Suppressor macrophage treated with lipopolysaccharide for 4 hours (primary cell): ENCODE measurements around the gene NRXN3.
"Not testable (repeated sequence)": the region's sequence is repeated elsewhere in the genome, so short reads cannot be mapped to it uniquely, and the experiment has no call there.

Experiments used
- DNase-seq: peaks from one replicate; pipeline ENCODE4 v3.0.0-alpha.2; 2020

Gene NRXN3

DNA sequence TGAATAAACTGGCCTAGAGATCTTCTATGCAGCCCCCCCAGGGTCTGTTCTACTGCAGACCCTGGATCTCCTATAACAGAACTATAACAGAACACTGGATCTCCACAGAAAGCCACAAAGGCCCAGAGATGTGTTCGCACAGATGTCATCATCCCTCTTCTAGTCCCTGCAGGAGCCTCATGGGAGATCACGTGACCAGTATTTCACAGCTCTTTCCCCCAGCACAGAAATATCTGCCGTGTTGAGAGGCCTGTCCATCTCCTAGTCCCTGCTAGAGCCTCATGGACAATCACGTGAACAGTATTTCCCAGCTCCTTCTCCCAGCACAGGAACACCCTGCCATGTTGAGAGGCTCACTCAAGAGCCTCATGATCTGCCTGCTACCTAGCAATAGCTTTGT is 331.7 kb downstream of the NRXN3 start:
- DNase-seq, result no peak

GRCh38 chr14:78508023-78508422 is 337.9 kb downstream of the NRXN3 start:
- DNase-seq, result no peak

DNA sequence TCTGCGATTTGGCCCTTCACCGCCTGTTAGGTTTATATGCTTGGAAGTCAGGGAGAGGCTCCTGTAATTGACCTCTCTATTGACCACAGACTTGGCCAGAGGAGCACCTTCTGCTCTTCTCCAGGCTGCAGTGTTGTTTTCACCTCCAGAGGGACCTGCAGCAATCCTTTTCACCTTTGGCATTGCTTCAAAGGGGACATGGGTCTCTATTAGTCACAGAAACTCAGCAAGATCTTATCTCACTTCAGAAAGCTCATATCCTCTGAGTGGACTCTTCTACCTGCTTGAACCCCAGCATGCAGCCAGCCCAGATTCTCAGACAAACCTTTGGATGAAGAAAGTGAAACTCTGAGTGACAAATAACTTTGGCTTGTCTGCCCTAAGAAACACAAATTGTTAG is 339.3 kb downstream of the NRXN3 start:
- DNase-seq, result no peak

DNA sequence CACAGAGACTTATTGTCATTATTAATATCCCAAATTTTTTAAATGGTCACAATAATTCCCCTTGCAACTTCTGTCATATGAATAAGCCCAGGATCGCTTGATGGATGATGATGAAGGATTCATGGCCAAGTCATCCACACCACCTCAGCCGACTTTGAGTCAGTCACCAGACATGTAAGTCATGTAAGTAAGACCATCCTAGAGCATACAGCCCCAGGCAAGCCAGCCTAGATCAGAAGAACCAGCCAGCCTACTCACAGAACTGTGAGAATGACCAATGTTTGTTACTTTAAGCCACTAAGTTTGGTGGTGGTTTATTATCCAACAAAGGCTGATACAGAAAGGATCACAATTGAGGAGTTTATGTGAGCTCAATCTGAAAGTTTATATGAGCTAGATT is 341.8 kb downstream of the NRXN3 start:
- no peak for DNase-seq

DNA sequence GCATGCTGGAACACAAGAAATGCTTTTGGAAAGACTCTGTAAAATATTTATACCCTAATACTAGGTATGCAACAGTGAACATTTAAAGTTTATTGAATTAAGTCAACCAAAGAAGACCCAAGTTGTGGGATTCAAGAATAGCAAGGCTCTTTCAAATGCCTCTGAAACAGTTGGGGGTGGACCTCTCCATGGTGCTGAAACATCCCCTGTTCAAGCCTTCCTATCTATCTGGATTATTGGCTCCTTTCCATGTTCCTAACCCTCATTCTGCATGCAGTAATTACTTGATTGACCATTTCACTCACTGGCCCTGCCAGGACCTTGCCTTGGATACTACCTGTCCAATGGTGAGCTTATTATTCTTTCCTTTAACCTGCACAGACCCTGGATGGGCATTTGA is 349.7 kb downstream of the NRXN3 start:
- peak; percentile 17 for DNase-seq

GRCh38 chr14:78524196-78524595 is 354.0 kb downstream of the NRXN3 start:
- no peak for DNase-seq

- no peak for DNase-seq
These were observed 354.6 kb downstream of the NRXN3 start for GRCh38 chr14:78524766-78525165.

GRCh38 chr14:78530078-78530477 is 359.9 kb downstream of the NRXN3 start:
- DNase-seq, result peak; percentile 19

DNA sequence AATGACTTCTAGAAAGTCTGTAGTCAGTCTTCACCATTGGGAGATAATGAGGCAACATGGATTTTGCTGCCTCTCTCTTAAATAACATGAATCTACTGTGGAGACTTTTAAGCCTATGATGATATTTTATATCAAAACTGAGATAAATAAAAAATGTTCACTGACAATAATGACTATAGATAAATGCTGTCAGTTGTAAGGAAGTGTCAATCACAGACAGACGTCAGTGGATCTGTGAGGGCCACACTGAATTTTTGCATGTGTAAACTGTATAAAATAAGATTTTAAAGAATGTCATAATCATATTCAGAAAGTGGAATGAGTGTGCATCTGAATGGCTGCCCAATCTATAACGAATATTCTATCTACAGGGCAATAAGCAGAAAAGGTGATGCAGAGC is 364.0 kb downstream of the NRXN3 start:
- DNase-seq, result no peak

DNA sequence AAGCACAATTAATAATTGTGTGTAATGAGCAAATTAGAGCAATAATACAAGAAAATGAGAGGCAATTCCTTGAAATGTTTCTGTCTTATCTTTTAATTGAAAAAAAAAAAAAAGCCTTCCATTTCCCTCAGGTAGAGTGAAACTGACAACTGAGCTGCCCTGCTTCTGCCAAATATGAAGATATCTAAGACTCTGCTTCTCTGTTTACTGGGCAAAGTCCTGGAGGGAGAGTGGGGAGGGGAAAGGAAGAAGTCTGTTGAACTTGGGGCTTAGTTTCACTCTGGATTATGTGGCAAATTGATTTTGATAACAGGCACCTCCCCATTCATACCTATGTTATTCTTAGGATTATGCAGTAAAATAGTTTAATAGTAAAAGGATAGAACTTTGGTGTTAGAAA is 364.9 kb downstream of the NRXN3 start:
- no peak for DNase-seq

DNA sequence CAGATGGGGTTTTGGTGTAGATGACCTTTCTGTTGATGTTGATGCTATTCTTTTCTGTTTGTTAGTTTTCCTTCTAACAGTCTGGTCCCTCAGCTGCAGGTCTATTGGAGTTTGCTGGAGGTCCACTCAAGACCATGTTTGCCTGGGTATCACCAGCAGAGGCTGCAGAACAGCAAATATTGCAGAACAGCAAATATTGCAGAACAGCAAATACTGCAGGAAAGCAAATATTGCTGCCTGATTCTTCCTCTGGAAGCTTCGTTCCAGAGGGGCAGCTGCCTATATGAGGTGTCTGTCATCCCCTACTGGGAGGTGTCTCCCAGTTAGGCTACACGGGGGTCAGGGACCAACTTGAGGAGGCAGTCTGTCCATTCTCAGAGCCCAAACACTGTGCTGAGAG is 371.6 kb downstream of the NRXN3 start:
- DNase-seq, result not testable (repeated sequence)

DNA sequence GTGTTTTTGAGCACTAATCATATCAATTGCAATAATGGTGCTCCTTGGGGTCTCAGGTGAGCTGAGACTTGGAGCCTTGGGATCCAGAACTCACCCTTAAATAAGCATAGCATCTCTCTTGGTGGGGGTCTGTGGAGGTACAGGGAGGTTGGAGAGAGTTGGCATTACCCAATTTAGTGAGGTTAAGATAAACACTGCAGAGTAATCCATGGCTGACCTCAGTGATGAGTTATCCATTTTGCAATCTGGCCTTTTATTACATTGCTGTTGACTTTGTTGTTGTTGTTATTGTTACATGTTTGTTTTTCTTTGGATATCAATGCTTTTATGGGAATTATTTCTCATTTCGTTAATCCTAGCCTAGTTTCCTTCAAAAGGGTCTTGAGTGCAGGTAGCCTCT is 373.3 kb downstream of the NRXN3 start:
- no peak for DNase-seq

- DNase-seq, result no peak
These were observed 390.9 kb downstream of the NRXN3 start for GRCh38 chr14:78561074-78561473.

GRCh38 chr14:78566026-78566858 is 396.1 kb downstream of the NRXN3 start:
- DNase-seq, result peak; percentile 79

DNA sequence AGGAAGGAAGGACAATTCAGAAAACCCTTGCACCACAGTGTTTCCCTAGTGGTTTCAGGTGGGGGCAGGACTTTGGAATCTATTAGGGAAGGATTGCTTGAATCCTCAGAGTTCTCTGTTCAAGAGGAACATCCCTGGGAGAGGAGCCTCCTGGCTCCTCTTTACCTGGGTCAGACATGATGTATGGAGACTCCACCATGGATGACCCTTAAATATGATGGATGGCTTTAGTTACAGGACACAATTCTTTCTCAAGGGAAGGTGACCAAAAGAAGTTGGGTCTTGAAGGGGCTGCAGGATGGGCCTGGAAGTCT is 396.6 kb downstream of the NRXN3 start:
- no peak for DNase-seq

DNA sequence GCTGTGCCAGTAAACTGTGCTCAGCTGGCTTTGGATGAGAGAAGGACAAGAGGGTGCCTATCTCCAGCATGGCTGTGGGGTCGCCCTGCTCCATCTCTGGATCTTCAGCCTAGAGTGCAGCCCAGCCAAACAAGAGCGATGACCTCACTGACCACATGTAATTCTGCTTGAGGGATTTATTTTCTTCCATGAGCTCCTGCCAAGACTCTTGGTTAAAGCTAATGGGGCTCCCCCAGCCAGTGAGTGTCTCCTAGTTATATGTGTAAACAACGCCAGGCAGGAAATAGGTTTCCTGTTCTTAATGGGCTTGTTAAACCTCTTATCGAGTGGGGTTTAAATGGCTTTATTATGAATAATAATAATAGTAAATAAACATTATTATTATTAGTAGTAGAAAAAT is 397.2 kb downstream of the NRXN3 start:
- DNase-seq, result no peak

DNA sequence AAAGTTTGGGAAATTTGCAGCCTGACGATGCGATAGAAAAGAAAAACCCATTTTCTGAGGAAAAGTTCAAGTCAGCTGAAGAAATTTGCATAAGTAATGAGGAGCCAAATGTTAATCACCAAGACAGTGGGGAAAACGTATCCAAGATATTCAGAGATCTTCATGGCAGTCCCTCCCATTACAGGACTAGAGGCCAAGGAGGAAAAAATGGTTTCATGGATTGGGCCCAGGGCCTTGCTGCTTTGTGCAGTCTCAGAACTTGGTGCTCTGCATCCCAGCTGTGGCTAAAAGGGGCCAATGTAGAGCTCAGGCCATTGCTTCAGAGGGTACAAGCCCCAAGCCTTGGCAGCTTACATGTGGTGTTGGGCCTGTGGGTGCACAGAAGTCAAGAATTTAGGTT is 403.6 kb downstream of the NRXN3 start:
- not testable (repeated sequence) for DNase-seq

DNA sequence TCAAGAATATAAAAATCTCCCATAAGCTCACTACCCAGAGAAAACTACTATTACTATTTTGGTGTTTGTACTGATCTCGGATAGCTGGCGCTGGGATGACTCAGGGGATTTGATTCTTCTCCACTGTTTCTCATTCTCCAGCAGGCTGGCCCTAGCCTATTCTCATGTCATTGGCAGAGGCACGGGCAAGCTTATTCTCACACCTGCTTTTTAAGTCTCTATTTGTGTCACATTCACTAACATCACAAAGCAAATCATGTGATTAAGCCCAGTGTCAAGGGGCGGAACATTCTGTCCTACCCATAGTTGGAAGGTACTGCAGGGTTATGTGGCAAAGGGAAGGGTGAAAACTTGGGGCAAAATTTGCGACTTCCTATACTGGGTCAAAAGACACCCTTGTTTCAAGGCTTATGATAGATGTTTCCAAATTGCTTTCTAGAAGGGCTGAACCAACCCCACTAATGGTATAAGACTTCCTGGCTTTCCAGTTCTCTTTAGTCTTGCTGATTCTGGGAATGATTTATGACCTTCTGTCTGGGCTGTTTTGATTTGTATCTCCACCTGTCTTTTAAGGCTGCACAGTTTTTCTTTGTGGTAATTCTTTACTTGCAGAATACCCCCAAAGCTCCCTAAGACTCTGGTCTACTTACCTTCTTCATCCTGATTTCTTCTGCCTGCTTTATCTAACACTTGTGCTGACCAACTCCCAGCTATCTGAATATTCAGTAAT is 406.4 kb downstream of the NRXN3 start:
- no peak for DNase-seq

DNA sequence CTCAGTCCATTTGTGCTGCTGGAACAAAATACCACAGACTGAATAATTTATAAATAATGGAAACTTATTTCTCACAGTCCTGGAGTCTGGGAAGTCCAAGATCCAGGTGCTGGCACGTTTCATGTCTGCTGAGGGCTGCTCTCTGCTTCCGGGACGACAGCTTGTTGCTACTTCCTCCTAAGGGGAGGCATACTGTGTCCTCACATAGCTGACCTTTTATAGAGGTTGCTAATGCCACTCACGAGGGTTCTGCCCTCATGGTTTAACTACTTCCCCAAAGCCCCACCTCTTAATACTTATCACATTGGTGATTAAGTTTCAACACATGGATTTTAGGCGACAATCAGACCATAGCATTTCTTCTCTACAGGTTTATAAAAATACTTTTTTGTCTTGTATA is 411.1 kb downstream of the NRXN3 start:
- peak; percentile 29 for DNase-seq

DNA sequence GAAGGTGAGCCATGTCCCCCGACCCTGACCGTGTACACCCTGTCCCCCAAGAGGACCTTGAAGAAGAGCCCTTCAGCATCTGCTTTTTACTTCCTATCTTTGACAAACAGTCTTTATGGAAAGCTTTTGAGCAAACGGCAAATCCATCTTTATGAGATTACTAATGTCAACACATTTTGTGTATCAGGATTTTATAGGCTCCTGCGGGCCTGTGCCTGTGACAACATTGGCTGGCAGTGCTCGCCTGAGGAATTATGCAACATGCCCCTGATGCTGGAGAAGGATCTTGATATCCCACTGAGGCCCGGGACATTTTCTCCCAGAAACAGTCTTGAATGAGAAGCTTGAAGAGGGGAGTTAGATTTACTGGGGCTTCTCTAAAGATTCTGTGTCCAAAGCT is 416.5 kb downstream of the NRXN3 start:
- DNase-seq, result no peak

GRCh38 chr14:78588906-78589305 is 418.7 kb downstream of the NRXN3 start:
- DNase-seq, result no peak

GRCh38 chr14:78592616-78593219 is 422.5 kb downstream of the NRXN3 start:
- DNase-seq, result no peak

- DNase-seq, result no peak
These were observed 423.8 kb downstream of the NRXN3 start for GRCh38 chr14:78593949-78594348.

GRCh38 chr14:78595797-78596196 is 425.6 kb downstream of the NRXN3 start:
- DNase-seq, result no peak
